Upper lobe of left lung (tissue), 4 donors: Measurements from ENCODE around the gene CSNK1D.

ENCODE experiments used
- CTCF ChIP-seq, 6 experiments: fragments of 450-650 bp in 4 of 6; fragments of 200-600 bp in 2 of 6; sonication (generic) in 2 of 6; IDR thresholded peaks; one replicate each; pipeline ENCODE4 v1.5.1; 2016 to 2019; ENCODE audit warnings: antibody characterized with exemption in 6 of 6
- POLR2A ChIP-seq, 4 donors: fragments of 450-650 bp; IDR thresholded peaks; one replicate each; pipeline ENCODE4 v1.5.1; 2016 to 2017; ENCODE audit warnings: antibody characterized with exemption in 4 of 4, mild to moderate bottlenecking in 2 of 4
- POLR2AphosphoS5 ChIP-seq, 2 donors: sonication (generic); formaldehyde crosslinking; IDR thresholded peaks; one replicate each; pipeline ENCODE4 v1.5.1; 2017; ENCODE audit warnings: antibody characterized with exemption in 2 of 2

- TF ChIP-seq POLR2AphosphoS5 (IDR thresholded peaks at IDR 0.05) (no peak), CTCF (IDR thresholded peaks at IDR 0.05) (no peak), POLR2A (IDR thresholded peaks at IDR 0.05) (no peak)
Measured at GRCh38 chr17:82223517-82223916, 50.0 kb downstream of the CSNK1D start.
